GM18870 (cell line): Measurements from ENCODE around the gene DSG3.

ENCODE experiments used
- ATAC-seq: cut with Tn5 transposase; IDR thresholded peaks from one replicate; pipeline ENCODE4 v1.9.1; 2021; ENCODE audit warnings: moderate library complexity; ENCODE audit not compliant: unreplicated experiment

The DSG3 gene, protein sequence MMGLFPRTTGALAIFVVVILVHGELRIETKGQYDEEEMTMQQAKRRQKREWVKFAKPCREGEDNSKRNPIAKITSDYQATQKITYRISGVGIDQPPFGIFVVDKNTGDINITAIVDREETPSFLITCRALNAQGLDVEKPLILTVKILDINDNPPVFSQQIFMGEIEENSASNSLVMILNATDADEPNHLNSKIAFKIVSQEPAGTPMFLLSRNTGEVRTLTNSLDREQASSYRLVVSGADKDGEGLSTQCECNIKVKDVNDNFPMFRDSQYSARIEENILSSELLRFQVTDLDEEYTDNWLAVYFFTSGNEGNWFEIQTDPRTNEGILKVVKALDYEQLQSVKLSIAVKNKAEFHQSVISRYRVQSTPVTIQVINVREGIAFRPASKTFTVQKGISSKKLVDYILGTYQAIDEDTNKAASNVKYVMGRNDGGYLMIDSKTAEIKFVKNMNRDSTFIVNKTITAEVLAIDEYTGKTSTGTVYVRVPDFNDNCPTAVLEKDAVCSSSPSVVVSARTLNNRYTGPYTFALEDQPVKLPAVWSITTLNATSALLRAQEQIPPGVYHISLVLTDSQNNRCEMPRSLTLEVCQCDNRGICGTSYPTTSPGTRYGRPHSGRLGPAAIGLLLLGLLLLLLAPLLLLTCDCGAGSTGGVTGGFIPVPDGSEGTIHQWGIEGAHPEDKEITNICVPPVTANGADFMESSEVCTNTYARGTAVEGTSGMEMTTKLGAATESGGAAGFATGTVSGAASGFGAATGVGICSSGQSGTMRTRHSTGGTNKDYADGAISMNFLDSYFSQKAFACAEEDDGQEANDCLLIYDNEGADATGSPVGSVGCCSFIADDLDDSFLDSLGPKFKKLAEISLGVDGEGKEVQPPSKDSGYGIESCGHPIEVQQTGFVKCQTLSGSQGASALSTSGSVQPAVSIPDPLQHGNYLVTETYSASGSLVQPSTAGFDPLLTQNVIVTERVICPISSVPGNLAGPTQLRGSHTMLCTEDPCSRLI

DNA sequence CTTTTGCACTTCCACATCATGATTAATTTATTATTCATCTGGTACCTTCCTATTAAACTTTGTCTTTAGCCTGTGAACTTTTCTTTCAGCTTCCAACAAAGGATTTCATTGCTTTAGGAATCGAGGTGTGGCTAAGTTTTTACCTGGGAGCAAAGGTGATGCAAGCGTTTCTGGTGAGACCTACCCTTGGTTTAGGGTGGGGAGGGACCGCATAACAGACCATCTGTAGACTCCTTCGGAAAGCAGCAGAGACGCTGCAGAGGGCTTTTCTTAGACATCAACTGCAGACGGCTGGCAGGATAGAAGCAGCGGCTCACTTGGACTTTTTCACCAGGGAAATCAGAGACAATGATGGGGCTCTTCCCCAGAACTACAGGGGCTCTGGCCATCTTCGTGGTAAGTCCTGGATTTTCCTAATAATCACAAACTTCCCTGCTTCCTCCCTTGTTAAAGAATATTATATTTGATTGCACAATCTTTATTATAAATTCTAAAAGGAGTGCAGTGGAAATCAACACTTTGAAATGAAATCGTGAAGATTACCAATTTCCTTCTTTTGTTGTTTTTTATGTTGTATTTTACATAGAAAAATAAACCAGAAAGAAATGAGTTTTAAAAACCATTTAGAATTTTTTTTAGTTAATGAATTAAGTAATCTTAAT lies at the start of gene DSG3:
DSG3 (plus strand) TSS at position 212 of the 662 bp plus-strand sequence; CDS start at position 349, 137 bp downstream.
- ATAC-seq, result no peak

DNA sequence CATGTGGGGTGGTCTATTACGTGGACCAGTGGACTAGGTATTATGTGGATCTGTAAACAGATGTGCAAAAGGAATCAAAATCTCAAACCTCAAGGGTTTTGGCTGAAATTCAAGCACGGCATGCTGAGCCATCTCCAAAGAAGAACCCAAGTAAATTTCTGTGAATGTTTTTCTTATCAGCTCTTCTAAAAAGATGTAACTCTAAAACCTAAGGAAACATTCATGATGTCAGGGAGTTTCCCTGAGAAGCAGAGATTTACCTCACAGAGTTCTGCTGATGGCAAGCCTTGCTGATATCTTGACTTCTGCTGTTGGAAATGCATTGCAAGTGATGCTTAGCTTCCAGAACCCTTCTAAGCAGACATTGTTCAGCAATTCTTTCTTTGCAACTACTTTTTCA lies 49.4 kb upstream of the DSG3 start:
- ATAC-seq, result no peak

DNA sequence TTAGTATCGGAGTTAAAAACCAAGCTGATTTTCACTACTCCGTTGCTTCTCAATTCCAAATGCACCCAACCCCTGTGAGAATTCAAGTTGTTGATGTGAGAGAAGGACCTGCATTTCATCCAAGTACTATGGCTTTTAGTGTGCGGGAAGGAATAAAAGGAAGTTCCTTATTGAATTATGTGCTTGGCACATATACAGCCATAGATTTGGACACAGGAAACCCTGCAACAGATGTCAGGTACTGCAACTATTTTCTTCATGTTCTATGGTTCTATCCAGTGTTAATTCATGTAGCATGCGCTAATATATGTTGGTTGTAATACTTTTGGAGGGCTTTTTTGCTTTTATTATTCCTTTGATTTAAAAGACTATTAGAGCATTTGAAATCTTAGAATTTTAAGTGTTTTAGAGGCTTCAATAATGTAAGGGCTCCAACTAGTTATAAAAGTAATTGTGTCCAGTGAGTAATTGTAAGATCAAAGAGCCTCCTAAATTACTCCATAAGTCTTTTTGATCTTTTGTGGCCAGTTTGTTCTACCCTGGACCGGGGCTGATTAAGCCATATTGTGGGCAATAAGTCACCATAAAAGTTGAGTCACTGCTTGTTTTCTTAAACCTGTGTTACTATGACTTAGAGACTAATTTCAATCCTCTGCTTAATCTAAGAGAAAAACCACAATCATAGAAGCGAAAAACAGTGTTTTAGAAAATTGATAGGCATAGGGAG lies 48.1 kb upstream of the DSG3 start:
- no peak for ATAC-seq

DNA sequence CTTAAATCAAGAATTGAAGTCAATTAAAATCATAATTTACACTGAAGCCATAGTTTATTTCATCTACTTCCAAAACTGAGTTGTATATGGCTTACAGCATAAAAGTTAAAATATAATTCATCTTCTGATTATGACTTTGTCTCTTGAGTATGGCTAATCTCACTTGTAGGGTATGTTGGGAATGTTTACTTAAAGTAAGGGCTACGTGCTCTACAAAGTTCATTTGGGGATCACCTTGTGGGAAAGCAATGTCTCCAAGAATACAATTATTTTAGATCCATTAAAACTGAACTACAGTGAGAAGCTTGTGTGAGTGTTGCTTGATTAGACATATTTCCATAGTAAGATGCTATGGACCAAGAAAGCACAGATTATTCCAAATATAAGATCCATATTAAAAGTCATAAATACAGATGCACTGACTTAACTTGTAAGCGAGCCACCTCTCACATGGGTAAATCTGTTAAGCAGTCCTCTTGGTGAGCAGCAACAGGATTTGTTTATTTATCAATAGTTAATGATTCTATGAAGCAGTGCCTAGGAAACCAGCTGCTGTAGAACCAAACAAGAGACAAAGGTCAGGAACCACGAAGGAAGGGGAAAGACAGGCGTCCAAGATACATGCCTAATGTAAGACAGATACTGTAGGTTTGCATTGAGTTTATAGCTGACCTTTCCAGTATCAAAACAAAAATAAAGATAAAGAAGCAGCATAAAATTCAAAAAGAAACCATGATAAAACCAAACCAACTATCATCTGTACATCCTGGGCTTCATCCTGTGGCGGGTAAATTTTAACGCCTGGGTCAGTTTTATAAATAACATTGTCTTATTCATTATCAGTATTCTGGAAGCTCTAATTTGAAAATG lies 46.1 kb upstream of the DSG3 start:
- no peak for ATAC-seq

DNA sequence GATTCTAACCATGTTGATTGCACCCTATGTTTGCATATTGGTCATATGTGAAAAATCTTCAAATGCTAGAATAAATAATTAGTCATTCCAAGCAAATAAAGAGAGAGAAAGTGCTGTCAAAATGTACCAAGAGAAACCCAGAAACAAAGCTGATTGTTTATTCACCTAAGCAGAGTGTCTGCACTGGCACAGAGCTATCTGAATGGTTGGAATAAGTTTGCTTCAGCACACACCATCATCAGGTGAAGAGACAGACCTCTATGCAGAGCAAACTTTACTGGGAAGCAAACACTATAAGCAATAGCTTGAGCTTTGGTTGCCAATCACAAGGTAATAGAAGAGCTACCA lies 45.5 kb upstream of the DSG3 start:
- ATAC-seq, result no peak

DNA sequence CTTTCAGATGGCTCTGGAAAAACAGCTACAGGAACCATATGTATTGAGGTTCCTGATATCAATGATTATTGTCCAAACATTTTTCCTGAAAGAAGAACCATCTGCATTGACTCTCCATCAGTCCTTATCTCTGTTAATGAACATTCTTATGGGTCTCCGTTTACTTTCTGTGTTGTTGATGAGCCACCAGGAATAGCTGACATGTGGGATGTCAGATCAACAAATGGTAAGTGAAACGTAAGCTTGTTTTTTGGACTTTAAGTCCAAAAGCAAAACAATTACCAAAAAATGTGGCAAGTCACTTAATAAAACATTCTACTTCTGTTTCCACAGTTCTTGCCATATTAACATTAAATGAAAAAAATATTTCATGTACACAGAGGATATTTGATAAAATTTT lies 44.1 kb upstream of the DSG3 start:
- no peak for ATAC-seq

DNA sequence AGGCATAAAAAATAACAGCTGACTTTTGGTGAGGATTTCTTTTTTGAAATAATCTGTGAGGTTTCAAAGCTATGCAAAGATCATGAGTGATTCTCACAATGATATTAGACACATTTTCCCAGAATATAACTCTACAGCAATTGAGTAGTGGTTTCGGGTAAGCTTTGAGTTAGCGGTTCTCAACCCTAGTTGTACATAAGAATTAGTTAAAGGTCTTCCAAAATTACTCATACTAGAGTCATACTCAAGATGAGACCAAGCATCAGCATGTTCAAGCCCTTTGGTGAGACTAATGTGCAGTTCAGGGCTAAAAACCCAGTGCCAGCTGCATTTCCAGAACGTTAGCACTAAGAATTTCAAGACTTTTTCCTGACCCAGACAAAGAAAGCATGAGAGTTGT lies 39.9 kb upstream of the DSG3 start:
- ATAC-seq, result peak; percentile 47

DNA sequence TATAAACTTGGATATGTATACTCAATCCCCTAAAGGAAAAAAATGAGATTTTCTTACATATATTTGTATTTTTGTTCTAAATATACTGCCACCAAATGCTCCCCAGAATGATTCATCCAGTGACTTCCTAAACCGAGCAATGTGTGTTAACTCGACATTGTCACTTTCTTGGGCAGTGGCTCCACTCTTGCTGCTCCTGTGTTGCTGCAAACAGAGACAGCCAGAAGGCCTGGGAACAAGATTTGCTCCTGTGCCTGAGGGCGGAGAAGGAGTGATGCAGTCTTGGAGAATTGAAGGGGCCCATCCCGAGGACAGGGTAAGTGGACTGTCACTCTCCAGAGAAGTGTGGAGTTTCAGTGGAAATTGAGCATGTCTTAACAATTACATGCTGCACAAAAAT lies 38.3 kb upstream of the DSG3 start:
- no peak for ATAC-seq

DNA sequence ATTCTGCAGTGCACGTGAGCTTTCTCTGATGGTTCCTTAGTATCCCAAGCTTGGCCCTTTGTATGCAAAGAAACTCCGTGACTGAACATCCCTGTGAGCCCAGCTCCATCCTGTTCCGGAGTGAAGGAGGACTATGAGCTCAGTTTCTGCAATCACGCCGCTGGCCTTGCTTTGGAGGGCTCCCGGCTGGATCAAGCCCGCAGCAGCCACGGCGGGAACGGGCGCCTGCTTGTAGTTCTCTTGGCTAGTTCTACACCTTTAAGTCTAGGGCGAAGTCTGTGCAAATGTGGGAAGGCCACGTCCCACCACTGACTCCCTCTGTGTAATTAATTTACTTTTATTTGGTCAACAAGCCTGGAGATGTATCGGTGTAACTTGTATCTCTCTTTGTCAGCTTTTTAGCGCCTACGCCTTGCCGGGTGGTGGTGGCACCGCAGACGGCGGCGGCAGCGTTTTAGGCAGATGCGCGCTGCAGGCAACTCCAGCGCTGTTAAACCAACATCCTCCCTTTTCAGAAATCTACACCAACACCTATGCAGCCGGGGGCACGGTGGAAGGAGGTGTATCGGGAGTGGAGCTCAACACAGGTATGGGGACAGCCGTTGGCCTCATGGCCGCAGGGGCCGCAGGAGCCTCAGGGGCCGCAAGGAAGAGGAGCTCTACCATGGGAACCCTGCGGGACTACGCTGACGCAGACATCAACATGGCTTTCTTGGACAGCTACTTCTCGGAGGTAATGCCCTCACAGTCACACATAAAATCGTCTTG lies 36.6 kb upstream of the DSG3 start:
- ATAC-seq, result no peak

DNA sequence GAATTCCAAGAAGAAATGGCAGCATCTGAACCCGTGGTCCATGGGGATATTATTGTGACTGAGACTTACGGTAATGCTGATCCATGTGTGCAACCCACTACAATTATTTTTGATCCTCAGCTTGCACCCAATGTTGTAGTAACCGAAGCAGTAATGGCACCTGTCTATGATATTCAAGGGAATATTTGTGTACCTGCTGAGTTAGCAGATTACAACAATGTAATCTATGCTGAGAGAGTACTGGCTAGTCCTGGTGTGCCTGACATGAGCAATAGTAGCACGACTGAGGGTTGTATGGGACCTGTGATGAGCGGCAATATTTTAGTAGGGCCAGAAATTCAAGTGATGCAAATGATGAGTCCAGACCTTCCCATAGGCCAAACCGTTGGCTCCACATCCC lies 34.4 kb upstream of the DSG3 start:
- no peak for ATAC-seq

DNA sequence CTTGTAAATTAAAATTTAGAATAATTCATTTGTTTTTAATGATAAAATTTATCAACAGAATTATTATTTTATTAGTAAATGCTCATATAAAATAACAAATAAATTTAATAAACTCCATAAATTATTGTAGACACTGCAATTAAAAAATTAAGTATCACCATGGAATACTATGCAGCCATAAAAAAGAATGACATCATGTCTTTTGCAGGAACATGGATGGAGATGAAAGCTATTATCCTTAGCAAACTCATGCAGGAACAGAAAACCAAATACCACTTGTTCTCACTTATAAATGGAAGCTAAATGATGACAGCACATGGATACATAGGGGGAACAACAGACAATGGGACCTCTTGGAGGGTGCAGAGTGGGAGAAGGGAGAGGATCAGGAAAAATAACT lies 29.7 kb upstream of the DSG3 start:
- ATAC-seq, result no peak

DNA sequence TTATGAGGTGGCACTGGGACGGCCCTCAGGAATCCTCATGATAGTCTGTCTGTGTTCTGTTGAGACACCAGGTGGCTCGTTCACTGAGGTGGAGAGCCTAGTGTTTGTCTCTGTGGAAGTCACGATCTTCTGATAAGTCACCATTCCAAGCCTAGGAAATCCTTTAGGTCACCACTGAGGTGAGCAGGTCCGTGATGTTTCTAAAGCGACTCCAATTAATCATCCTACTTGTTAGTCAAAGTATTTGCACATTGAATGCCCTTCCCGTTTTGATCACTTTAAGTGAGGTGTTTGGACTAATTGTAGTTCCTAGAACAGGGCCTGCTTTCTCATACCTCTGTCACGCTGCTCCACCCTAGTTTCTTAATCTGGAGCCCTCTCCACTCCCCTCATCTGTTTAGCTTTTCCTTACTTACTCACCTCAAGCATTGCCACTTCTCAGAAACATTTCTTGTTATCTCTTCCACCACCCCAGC lies 28.0 kb upstream of the DSG3 start:
- no peak for ATAC-seq

DNA sequence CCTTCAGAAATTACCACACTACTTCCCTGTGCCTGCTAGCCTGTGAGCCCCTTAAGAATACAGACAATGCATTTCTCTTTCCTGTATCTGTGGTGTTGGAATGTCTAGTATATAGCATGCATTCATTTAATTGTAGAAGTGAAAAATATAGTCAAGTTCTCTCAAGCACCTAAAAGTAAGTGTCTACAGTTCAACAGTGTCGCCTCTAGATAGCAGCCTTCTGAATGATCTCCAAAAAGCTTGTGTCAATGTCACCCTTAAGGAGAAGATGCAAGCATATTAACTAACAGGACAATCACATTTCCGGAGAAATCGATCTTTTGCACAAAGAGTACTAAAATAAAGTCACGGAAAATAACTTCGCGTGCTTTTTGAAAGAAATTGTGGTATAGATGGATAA lies 27.5 kb upstream of the DSG3 start:
- ATAC-seq, result no peak

DNA sequence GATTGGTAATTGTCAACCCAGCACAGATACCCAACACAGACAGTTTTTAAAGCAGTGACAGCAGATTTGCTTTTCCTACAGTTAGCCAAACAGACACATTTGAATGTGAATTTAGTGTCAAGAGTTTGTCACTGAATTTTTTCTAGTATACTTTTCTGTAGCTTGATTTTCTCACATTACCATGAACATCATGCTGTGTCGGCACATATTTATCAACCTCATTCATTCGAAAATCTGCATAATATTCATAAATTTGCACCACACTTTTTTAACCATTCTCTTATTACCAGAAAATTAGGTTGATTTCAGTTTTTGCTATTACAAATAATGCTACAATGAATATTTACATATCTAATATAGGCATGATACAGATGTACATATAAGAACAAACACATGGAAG lies 27.0 kb upstream of the DSG3 start:
- no peak for ATAC-seq

DNA sequence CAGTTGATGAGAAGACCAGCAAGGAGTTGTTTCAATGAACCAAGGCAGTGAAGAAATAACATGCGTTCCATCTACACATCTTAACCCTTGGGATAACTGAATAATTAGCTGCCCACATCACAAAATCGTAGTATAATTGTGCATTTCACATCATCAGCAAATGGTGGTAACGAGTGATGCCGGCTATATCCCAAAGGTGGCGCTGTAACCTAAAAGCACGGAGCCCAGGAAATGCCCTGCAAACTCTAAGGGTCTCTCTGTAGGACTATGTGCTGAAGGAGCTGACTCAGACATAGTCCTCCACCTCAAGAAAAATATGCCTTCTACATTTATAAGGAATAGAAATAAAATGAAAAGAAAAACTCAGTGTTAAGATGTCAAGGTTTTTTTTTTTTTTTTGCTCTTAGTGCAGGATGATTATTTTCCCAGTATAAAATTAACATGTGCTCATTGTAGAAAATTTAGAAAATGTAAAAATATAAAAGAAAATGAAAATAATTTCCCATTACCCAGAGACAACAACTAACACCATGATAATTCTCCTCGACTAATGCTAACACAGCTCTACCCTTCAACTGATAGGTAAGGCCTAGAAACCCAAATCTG lies 23.1 kb upstream of the DSG3 start:
- peak; percentile 87 for ATAC-seq

DNA sequence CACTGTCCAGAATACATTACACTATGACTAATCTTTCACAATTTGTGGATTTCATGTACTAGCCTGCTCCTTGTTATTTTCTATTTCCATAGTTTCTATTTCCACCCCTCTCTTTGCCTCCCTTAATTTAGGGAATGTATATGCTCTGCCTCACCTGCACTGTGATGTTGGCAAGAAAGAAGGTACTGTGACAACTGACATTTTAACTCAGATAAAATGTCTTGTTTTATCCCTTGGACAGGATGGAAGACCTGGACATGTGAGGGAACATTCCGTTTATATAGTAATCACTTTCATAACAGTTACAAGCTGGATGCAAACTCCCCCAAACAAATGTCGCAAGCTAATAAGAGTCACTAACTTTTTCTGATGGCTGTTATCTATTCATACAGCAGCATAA lies 21.5 kb upstream of the DSG3 start:
- ATAC-seq, result no peak

DNA sequence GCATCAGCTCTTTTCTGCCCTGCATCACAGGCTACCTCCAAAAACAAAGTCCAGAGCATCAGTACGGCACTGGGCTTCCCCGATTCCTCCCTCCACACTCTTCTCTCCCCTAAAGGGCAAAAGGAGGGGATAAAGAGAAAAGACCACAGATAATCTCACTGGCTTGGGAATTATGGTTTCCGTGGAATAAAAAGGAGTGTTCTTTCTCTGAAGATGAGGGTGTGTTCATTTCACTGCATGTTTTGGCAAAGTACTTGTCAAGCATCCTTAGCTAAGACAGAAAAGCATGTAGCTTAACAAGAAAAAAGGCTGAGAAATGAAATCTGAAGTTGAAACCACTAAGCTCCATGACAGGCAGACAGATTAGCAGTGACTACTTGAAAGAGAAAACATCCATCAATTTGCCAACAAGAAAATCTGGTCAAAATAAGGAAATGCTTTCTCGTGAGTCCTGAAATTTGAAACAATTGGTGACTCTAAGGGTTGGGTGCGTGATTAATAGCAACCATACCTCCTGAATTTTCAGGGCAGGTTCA lies 20.6 kb upstream of the DSG3 start:
- ATAC-seq, result no peak

DNA sequence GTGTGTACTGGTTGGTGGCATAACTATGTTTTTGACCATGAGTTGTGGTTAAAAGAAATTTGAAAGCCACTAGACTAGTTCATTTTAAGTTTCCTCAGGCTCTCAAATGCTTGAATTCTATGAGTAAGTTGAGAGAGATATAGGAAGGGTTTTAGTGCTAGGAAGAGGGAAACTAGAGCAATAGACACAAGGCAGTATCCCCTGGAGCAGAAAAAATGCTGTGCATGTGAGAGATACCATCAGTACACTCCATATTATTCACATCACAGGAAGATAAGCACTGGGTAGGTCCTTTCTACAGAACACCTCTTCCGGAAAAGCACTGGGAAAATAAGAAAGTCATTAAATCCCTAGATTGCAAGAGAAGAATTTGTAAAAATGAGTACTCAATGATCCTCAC lies 19.3 kb upstream of the DSG3 start:
- ATAC-seq, result no peak
